WTC11 (cell line): ENCODE results near the gene BLID. TPM values are rescaled to one million over a fixed set of nuclear protein-coding genes. Genes with fewer than 3 reads are reported as not detected.

Experiments used
- ATAC-seq: fragments of 200-7000 bp; cut with Tn5 transposase; 2 replicates; pipeline ENCODE4 v1.10.0; 2021; ENCODE audit warnings: mild to moderate bottlenecking, moderate library complexity
- Bru-seq: library from RNA; stranded (reverse); fragments of 400-500 nt; gene quantifications from one replicate; lab custom pipeline; 2021; lab: Mats Ljungman, UMichigan
- CTCF ChIA-PET: fragments of 300-600 bp; sonication (Branson Sonifier 250); formaldehyde crosslinking; loops from one replicate; lab custom pipeline; 2021; ENCODE audit warnings: antibody characterized with exemption; lab: Charles Lee
- POLR2A ChIA-PET: fragments of 350-600 bp; sonication (Branson Sonifier 250); formaldehyde crosslinking; loops from one replicate; lab custom pipeline; 2021; ENCODE audit warnings: antibody characterized with exemption; lab: Charles Lee
- DNase-seq: peaks from one replicate; pipeline ENCODE4 v3.0.0; 2021; ENCODE audit warnings: low spot score
- H3K27ac Mint-ChIP-seq: 2 replicates; pipeline ENCODE4 v1.8.0; 2021; ENCODE audit warnings: mixed read lengths
- H3K27me3 Mint-ChIP-seq: 2 replicates; pipeline ENCODE4 v1.8.0; 2021; ENCODE audit warnings: low read depth, mild to moderate bottlenecking, moderate library complexity, mixed read lengths
- H3K36me3 Mint-ChIP-seq: 2 replicates; pipeline ENCODE4 v1.8.0; 2021; ENCODE audit warnings: mixed read lengths
- H3K4me1 Mint-ChIP-seq: 2 replicates; pipeline ENCODE4 v1.8.0; 2022; ENCODE audit warnings: mixed read lengths
- H3K4me3 Mint-ChIP-seq: 2 replicates; pipeline ENCODE4 v1.8.0; 2021; ENCODE audit warnings: mild to moderate bottlenecking, moderate library complexity, mixed read lengths
- H3K9me3 Mint-ChIP-seq: 2 replicates; pipeline ENCODE4 v1.8.0; 2021; ENCODE audit warnings: mixed read lengths
- CTCF ChIP-seq: fragments of 200-600 bp; IDR thresholded peaks from 2 replicates; pipeline ENCODE4 v1.8.0; 2022; ENCODE audit warnings: antibody characterized with exemption
- GABPB1 ChIP-seq: sonication (generic); formaldehyde crosslinking; IDR thresholded peaks from 2 replicates; pipeline ENCODE4 v1.8.1; 2023; ENCODE audit warnings: mild to moderate bottlenecking, missing genetic modification reagents
- MLX ChIP-seq: sonication (generic); formaldehyde crosslinking; IDR thresholded peaks from 2 replicates; pipeline ENCODE4 v1.8.1; 2023; ENCODE audit warnings: mild to moderate bottlenecking, missing genetic modification reagents, moderate library complexity
- PRDM15 ChIP-seq: sonication (generic); formaldehyde crosslinking; IDR thresholded peaks from 2 replicates; pipeline ENCODE4 v1.8.0; 2022; ENCODE audit warnings: missing genetic modification reagents
- PRRX2 ChIP-seq: fragments of 250-450 bp; sonication (Bioruptor Pico); IDR thresholded peaks from 2 replicates; pipeline ENCODE4 v1.8.0; 2021; ENCODE audit warnings: mild to moderate bottlenecking
- RELA ChIP-seq: sonication (generic); formaldehyde crosslinking; IDR thresholded peaks from 2 replicates; pipeline ENCODE4 v1.8.1; 2022; ENCODE audit warnings: missing genetic modification reagents, mild to moderate bottlenecking, borderline replicate concordance
- ZNF512 ChIP-seq: sonication (generic); formaldehyde crosslinking; IDR thresholded peaks from 2 replicates; pipeline ENCODE4 v1.8.1; 2022; ENCODE audit warnings: missing genetic modification reagents, borderline replicate concordance
- ZNF532 ChIP-seq: fragments of 250-450 bp; sonication (Bioruptor Pico); IDR thresholded peaks from 2 replicates; pipeline ENCODE4 v1.9.0; 2021; ENCODE audit warnings: mild to moderate bottlenecking, borderline replicate concordance
- ZNF671 ChIP-seq: fragments of 250-450 bp; sonication (Bioruptor Pico); IDR thresholded peaks from 2 replicates; pipeline ENCODE4 v1.8.0; 2021; ENCODE audit warnings: mild to moderate bottlenecking
- long read RNA-seq, 3 experiments: library from RNA in 1 of 3; library from capped mRNA in 1 of 3; library from polyadenylated mRNA in 1 of 3; unstranded in 2 of 3; stranded (forward) in 1 of 3; transcript quantifications; one replicate each; pipeline ENCODE4 v2.0.0, GENCODE V29; 2021
- total RNA-seq: library from RNA; stranded (reverse); gene quantifications from 3 replicates; pipeline ENCODE4 v1.2.3, GENCODE V29; 2021

BLID gene
- total RNA-seq: not detected in 3 replicates
- Bru-seq, nascent RNA: percentile 33 among the genes with signal in this experiment
- long read RNA-seq, experiment 1: 0 reads
- long read RNA-seq, experiment 2: 0 reads
- long read RNA-seq, experiment 3: 0 reads

GRCh38 chr11:122115524-122116379 is at the start of gene BLID:
Gene BLID (minus strand): TSS chr11:122116215. CDS start chr11:122115922, 293 bp downstream.
- Mint-ChIP-seq H3K4me1 (peaks cover 19% of the 10 kb centered on the region), H3K36me3 (no peaks in the 10 kb centered on the region), H3K27ac (no peak within 1 kb of the TSS), H3K27me3 (no peaks in the 10 kb centered on the region; the same call in 1 of the 2 replicates), H3K4me3 (no peak within 1 kb of the TSS), H3K9me3 (no peaks in the 10 kb centered on the region)
- ATAC-seq (peak; percentile 98), DNase-seq (peak; percentile 79)
- POLR2A ChIA-PET: no interaction called here
- TF ChIP-seq ZNF532 (CRISPR knock-in tag) (no peak), RELA (no peak), PRRX2 (CRISPR knock-in tag) (no peak), ZNF512 (CRISPR knock-in tag) (no peak), CTCF (peak; percentile 56; the same call in 1 of the 2 replicates), MLX (no peak), ZNF671 (no peak), PRDM15 (no peak), GABPB1 (no peak)
- CTCF ChIA-PET: interaction anchor here (0.7 to 1.0 kb wide), 4 partner anchors 15 to 463 kb away, joined by 3 to 4 read pairs (median 3); no protein-coding TSS in a partner anchor
